ENCODE data around the gene EXD3. TPM values are rescaled to one million over a fixed set of nuclear protein-coding genes. Genes with fewer than 3 reads are reported as not detected.

Gene EXD3
- total and polyA plus RNA-seq, 9 of the 15 experiments (the other 6 are each of a cell fraction or from before 2014, with no cell fraction given), result 0.29 to 12.5 (median 3.9) TPM

- no peak for TF ChIP-seq CUX1 (CRISPR knock-in tag; IDR thresholded peaks at IDR 0.05)
- TF ChIP-seq ZNF511 (CRISPR knock-in tag; IDR thresholded peaks at IDR 0.05), result no peak
- TF ChIP-seq ZNF239 (CRISPR knock-in tag; IDR thresholded peaks at IDR 0.05), result no peak
- TF ChIP-seq ZNF140 (CRISPR knock-in tag; IDR thresholded peaks at IDR 0.05), result no peak
- no peak for TF ChIP-seq DNMT1 (IDR thresholded peaks at IDR 0.05)
- TF ChIP-seq FOSL1 (tag; conservative IDR thresholded peaks at IDR 0.05), result peak; percentile 91
- TF ChIP-seq ZNF324 (CRISPR knock-in tag; IDR thresholded peaks at IDR 0.05), result no peak
- TF ChIP-seq SOX6 (IDR thresholded peaks at IDR 0.05), result peak; percentile 39; the same call in 1 of the 2 replicates
- no peak for TF ChIP-seq CSDE1 (IDR thresholded peaks at IDR 0.05)
- no peak for TF ChIP-seq ZNF280A (IDR thresholded peaks at IDR 0.05; ENCODE audit: low read depth, partially characterized antibody)
- TF ChIP-seq AFF1 (IDR thresholded peaks at IDR 0.05; ENCODE audit: low read depth in 1 of 2, partially characterized antibody in 2 of 2), result peak in 1 of 2 experiments; percentile 25
- TF ChIP-seq CGGBP1 (CRISPR knock-in tag; IDR thresholded peaks at IDR 0.05), result no peak
- TF ChIP-seq SLC30A9 (CRISPR knock-in tag; IDR thresholded peaks at IDR 0.05), result no peak
- peak; percentile 84 for TF ChIP-seq POLR2H (tag; IDR thresholded peaks at IDR 0.05; ENCODE audit: low read depth)
- no peak for TF ChIP-seq MCM5 (IDR thresholded peaks at IDR 0.05; ENCODE audit: low read depth)
Measured at GRCh38 chr9:137277329-137278041, 145.5 kb downstream of the EXD3 start, which contains the start of gene TOR4A (continued).
